K562 treated with DMSO at 1 percent for 48 hours (cell line): ENCODE data around the gene TAS2R13. TPM values are rescaled to one million over a fixed set of nuclear protein-coding genes. Genes with fewer than 3 reads are reported as not detected.

ENCODE experiments used
- total RNA-seq: library from RNA; unstranded; fragments of 300-600 nt; gene quantifications from 2 replicates; pipeline ENCODE4 v1.2.3, GENCODE V29; 2022; ENCODE audit warnings: low replicate concordance; ENCODE audit errors: extremely low read depth

Gene TAS2R13
- not detected in 2 replicates for total RNA-seq

GRCh38 chr12:10909462-10909861 lies at the start of gene TAS2R13:
TSS of gene TAS2R13 (minus strand) at chr12:10909562. CDS start at chr12:10909298, 264 bp downstream.

GRCh38 chr12:10939163-10939562 lies 29.8 kb upstream of the TAS2R13 start, which contains the start of gene TAS2R14:
TSS of gene TAS2R14 (minus strand) at chr12:10939263. CDS start at chr12:10939207, 56 bp downstream.

GRCh38 chr12:10928746-10929286 lies 19.5 kb upstream of the TAS2R13 start, which contains the start of gene PRH2:
TSS of gene PRH2 (plus strand) at chr12:10929236. CDS start at chr12:10929274, 38 bp downstream.

GRCh38 chr12:10884086-10884725 lies 25.2 kb downstream of the TAS2R13 start, which contains the start of gene PRH1:
TSS of gene PRH1 (minus strand) at chr12:10884255. CDS start at chr12:10884217, 38 bp downstream.

Other genes starting within 250 kb of the TAS2R13 start
- gene STYK1, start 235.5 kb downstream of the TAS2R13 start, total RNA-seq = not detected in 2 replicates
- gene YBX3, start 186.2 kb downstream of the TAS2R13 start, total RNA-seq = not detected in 2 replicates
- gene TAS2R7, start 106.9 kb downstream of the TAS2R13 start, total RNA-seq = not detected in 2 replicates
- gene TAS2R8, start 102.3 kb downstream of the TAS2R13 start, total RNA-seq = not detected in 2 replicates
- not detected in 2 replicates for gene TAS2R9, start 99.4 kb downstream of the TAS2R13 start, total RNA-seq
- gene TAS2R10, start 83.2 kb downstream of the TAS2R13 start, total RNA-seq = not detected in 2 replicates
- not detected in 2 replicates for gene PRR4, start 60.1 kb downstream of the TAS2R13 start, total RNA-seq
- gene PRH1, start 25.3 kb downstream of the TAS2R13 start, total RNA-seq = not detected in 2 replicates
- not detected in 2 replicates for gene PRH2, start 19.7 kb upstream of the TAS2R13 start, total RNA-seq
- gene TAS2R14, start 29.7 kb upstream of the TAS2R13 start, total RNA-seq = not detected in 2 replicates
- gene TAS2R50, start 77.3 kb upstream of the TAS2R13 start, total RNA-seq = not detected in 2 replicates
- gene TAS2R20, start 88.7 kb upstream of the TAS2R13 start, total RNA-seq = not detected in 2 replicates
- not detected in 2 replicates for gene TAS2R19, start 113.1 kb upstream of the TAS2R13 start, total RNA-seq
- not detected in 2 replicates for gene TAS2R31, start 121.8 kb upstream of the TAS2R13 start, total RNA-seq
- gene TAS2R46, start 152.7 kb upstream of the TAS2R13 start, total RNA-seq = not detected in 2 replicates
- gene TAS2R43, start 182.8 kb upstream of the TAS2R13 start, total RNA-seq = not detected in 2 replicates
- not detected in 2 replicates for gene TAS2R30, start 225.1 kb upstream of the TAS2R13 start, total RNA-seq